ENCODE results near the gene CAMTA1. TPM values are rescaled to one million over a fixed set of nuclear protein-coding genes. Genes with fewer than 3 reads are reported as not detected.

Gene CAMTA1
- total and polyA plus RNA-seq, 9 of the 15 experiments (the other 6 are each of a cell fraction or from before 2014, with no cell fraction given), result 43.9 to 161 (median 65.9) TPM

GRCh38 chr1:7717748-7718368, 932.6 kb downstream of the CAMTA1 start:
- no peak overlapping the region for H3K9ac ChIP-seq (ENCODE audit: insufficient read depth in 1 of 2, low read depth in 2 of 2, low read length in 2 of 2)
- no peak overlapping the region for H3K27ac ChIP-seq (ENCODE audit: extremely low read depth, low read depth, low read length)
- no peak overlapping the region for H2AFZ ChIP-seq (ENCODE audit: low read depth, low read length)
- H3K79me2 ChIP-seq (ENCODE audit: control insufficient read depth, insufficient read depth, low read length), result no peaks in the 10 kb centered on the region
- H3K4me1 ChIP-seq (replicated peaks in 1 of 2; ENCODE audit: control insufficient read depth in 2 of 2, insufficient read depth in 2 of 2, low read length in 2 of 2), result no peaks in the 10 kb centered on the region
- CTCF ChIA-PET (ENCODE audit: low intra/inter-chr PET ratio), result no interaction called here
- no peaks in the 10 kb centered on the region for H3K36me3 ChIP-seq (ENCODE audit: control insufficient read depth, insufficient read depth, low read length)
- no peak overlapping the region for H3K4me3 ChIP-seq
- FAIRE-seq (peak; percentile 72), ATAC-seq (no peak), DNase-seq (ENCODE audit: extremely low read depth in 1 of 4, low spot score in 3 of 4) (no peak)
- no peak overlapping the region for H3K4me2 ChIP-seq (ENCODE audit: insufficient read depth, low read length)
- POLR2A ChIA-PET, result interaction anchor here (0.7 to 1.4 kb wide), 2 partner anchors 9 to 35 kb away, joined by 3 to 4 read pairs; no protein-coding TSS in a partner anchor
- WGBS (ENCODE audit: insufficient coverage, low coverage, missing lambda C conversion rate), result 9% methylated on average over 22 of the region's 22 CpGs
- H3K9me1 ChIP-seq (ENCODE audit: control insufficient read depth, insufficient read depth, low read length), result no peaks in the 10 kb centered on the region
- H3K9me3 ChIP-seq (replicated peaks; ENCODE audit: control insufficient read depth, insufficient read depth, low read depth, low read length), result no peaks in the 10 kb centered on the region
- in situ Hi-C loops (cut with MboI), result no loop called here
- intact Hi-C loops (cut with micrococcal nuclease), result no loop called here
- BruUV-seq (replicated peaks), result no TSS peak
- peaks cover 5% of the 10 kb centered on the region; the same call in 1 of the 2 replicates for H4K20me1 ChIP-seq (replicated peaks; ENCODE audit: control insufficient read depth, insufficient read depth, low read length)
- peaks cover 48 to 50% of the 10 kb centered on the region in 2 experiments for H3K27me3 ChIP-seq (ENCODE audit: control insufficient read depth in 2 of 2, insufficient read depth in 2 of 2, low read length in 2 of 2)
- TF ChIP-seq EHMT2 (IDR thresholded peaks at IDR 0.05), result no peak
- TF ChIP-seq ATF7 (IDR thresholded peaks at IDR 0.05), result no peak
- no peak for TF ChIP-seq FOXP4 (CRISPR knock-in tag; IDR thresholded peaks at IDR 0.05; ENCODE audit: borderline replicate concordance)
- no peak for TF ChIP-seq ZNF584 (CRISPR knock-in tag; IDR thresholded peaks at IDR 0.05; ENCODE audit: low read depth)
- TF ChIP-seq EGR1 (conservative IDR thresholded peaks at IDR 0.05), result peak; percentile 41; the same call in 1 of the 2 replicates
- no peak for TF ChIP-seq SMARCA4 (IDR thresholded peaks at IDR 0.05)
- no peak for TF ChIP-seq TEAD2 (tag; IDR thresholded peaks at IDR 0.05)
- TF ChIP-seq EZH2 (IDR thresholded peaks at IDR 0.05; ENCODE audit: borderline replicate concordance, low read depth, low read length), result peak; percentile 93
- TF ChIP-seq ZBTB49 (CRISPR knock-in tag; IDR thresholded peaks at IDR 0.05; ENCODE audit: borderline replicate concordance), result no peak
- TF ChIP-seq ZNF639 (CRISPR knock-in tag; conservative IDR thresholded peaks at IDR 0.05 in 1 of 2, IDR thresholded peaks at IDR 0.05 in 1 of 2), result no peak
- no peak for TF ChIP-seq ZNF77 (CRISPR knock-in tag; IDR thresholded peaks at IDR 0.05)
- no peak for TF ChIP-seq HMG20B (CRISPR knock-in tag; IDR thresholded peaks at IDR 0.05)
